GM19025 (cell line): Measurements from ENCODE around the gene KCNAB2.

Source experiments
- ATAC-seq: cut with Tn5 transposase; IDR thresholded peaks from one replicate; pipeline ENCODE4 v1.9.1; 2021; ENCODE audit warnings: mild to moderate bottlenecking, low read depth, moderate library complexity; ENCODE audit not compliant: unreplicated experiment

The KCNAB2 gene

GRCh38 chr1:6045561-6045960 is at the start of gene KCNAB2:
Gene KCNAB2 (plus strand): TSS chr1:6045888. CDS start chr1:6051537, 5,649 bp downstream.
- no peak for ATAC-seq

- ATAC-seq, result no peak
These were observed 48.9 kb upstream of the KCNAB2 start for GRCh38 chr1:5996641-5997270.

GRCh38 chr1:5997316-5997715 is 48.4 kb upstream of the KCNAB2 start:
- ATAC-seq, result no peak

DNA sequence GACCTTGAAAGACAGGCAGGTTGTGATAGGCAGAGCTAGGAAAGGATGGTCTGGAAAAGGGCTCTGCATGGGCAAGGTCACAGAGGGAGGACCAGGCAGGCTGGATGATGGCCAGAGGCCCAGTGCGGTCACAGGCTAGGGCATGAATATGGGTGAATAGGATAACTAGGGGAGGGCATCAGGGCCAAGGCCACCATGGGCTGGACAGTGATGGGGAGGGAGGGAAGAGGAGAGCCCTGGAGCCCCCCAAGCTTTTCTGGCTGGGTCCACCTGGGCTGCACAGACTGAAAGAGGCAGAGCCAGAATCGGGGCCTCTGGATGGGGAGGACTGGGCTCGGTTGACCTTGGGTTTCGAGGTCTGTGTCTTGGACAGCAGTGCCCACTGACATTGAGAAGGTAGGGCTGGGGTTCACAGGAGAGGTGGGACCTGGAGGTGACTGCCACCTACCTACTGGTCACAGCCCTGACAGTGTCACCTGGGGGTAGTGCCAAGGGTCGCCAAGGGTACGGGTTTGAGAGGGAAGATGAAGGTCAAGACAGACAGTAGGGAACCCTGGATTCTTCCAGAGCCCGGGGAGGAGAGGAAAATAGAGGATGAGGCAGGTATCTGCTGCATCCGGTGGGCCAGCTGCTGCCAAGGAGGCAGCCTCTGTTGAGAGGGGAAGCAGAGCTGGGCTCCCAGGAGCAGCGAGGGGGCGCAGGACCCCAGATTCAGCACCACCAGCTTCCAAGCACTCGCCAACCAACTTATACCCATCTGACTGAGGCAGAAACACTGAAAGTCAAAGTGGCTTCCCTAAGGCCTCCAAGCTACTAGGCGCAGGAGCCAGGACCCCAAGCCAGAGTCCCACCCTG is 47.4 kb upstream of the KCNAB2 start:
- no peak for ATAC-seq

DNA sequence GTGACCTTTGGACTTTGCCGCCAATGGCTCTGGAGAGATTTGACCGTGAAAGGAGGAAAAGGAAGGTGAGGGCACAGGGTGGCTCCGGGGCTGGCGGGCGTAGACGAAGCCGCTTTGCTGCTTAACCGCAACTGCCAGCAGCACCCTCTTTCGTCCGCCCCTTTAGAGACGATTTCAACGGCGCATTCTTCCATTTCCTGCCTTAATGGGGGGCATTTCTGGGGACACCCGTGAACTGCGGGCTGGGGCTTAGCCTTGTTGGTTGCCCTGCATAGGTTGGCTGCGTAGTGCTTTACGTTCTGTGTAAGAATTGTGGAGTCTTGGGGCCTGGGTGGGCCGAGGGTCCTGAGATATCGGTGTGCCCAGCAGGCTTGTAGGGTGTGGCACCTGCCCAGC is 46.8 kb upstream of the KCNAB2 start:
- no peak for ATAC-seq

DNA sequence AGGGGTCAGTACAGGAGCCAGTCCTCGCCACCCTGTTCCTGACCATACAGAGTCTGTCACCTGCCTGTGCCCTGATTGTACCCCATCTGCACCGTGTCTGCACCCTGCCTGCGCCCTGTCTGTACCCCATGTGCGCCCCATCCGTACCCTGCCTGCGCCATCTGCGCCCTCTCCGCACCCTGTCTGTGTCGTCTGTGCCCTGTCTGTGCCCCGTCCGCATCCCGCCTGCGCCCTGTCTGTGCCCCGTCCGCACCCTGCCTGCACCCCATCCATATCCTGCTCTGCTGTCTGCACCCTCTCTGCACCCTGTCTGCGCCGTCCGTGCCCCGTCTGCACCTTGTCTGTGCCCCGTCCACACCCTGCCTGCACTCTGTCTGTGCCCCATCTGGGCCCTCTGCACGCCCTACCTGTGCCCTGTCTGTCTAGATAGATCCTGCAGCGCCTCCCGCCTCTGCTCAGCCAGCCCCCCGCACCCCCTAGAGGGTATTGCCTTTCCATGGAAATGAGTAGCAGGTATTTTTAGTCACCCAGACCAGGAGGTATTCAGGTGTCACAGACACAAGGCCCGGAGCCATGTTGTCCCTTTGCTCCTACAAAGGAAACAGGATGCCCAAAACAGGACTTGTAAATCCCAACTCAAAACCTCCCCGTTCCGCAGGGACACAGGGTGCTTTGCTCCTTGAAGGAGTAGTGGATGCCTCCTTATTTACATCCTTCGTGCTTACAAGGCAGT is 45.8 kb upstream of the KCNAB2 start:
- no peak for ATAC-seq

GRCh38 chr1:6000444-6001288 is 45.0 kb upstream of the KCNAB2 start:
- ATAC-seq, result no peak

DNA sequence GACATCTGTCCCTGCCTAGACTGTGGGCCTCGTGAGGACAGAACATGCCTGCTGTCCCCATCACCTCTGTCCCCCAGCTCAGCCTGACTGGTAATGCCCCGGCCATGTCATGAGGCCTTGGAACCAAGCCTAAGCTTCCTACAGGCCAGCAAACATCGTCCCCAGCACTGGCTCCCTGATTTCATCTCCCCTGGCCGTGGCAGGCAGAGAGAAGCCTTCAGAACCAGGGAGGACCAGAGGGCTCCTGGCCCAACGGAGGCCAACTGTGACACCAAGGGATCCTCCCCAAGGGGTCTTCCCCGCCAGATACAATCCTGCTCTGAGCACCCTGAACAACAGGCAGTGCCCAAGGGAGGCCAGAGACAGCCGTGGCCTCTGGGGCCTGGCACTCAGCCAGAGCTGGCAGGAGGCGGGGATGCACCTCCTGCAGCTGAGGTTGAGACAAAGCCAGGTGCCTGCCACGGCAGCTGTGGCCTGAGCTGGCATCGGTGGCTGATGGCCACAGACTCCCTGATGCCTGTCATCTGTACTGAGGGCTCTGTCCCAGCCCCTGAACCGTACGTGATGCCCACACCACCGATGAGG is 43.6 kb upstream of the KCNAB2 start:
- no peak for ATAC-seq

DNA sequence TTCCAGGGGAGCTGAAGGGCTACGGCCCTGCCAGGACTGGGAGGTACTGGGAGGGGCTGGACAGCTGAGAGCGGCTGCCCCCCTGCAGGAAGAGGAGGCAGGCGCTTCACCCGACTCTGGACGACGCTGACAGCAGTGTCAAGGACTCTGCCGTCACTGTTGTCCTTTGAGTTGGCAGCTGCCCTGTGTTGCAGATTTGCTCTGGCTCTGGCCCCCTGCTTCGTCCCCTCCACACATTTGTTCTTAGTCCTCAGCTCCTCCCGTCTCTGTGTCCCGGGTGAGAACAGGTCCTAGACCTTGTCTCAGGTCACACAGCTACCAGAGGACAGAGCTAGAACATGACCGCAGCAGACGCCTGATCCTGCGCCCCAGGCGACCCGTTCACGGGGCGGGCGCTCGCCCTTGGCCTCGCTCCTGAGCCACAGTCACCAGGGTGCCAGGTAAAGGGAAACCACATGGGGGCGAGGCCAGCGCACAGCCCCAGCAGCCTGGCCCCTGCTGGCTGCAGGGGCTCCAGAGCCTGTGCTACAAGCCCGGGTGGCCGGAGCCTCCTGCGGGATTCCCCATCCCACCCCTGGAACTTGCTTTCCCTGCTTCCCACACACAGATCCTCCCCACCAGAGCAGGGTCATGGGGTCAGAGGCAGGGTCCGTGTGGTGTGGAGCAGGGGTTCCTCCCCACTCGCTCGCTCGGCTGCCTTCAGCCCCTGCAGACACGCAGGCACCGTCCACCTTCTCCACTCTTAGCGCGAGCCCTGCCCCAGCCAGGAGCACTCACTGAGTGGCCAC is 42.8 kb upstream of the KCNAB2 start:
- no peak for ATAC-seq

DNA sequence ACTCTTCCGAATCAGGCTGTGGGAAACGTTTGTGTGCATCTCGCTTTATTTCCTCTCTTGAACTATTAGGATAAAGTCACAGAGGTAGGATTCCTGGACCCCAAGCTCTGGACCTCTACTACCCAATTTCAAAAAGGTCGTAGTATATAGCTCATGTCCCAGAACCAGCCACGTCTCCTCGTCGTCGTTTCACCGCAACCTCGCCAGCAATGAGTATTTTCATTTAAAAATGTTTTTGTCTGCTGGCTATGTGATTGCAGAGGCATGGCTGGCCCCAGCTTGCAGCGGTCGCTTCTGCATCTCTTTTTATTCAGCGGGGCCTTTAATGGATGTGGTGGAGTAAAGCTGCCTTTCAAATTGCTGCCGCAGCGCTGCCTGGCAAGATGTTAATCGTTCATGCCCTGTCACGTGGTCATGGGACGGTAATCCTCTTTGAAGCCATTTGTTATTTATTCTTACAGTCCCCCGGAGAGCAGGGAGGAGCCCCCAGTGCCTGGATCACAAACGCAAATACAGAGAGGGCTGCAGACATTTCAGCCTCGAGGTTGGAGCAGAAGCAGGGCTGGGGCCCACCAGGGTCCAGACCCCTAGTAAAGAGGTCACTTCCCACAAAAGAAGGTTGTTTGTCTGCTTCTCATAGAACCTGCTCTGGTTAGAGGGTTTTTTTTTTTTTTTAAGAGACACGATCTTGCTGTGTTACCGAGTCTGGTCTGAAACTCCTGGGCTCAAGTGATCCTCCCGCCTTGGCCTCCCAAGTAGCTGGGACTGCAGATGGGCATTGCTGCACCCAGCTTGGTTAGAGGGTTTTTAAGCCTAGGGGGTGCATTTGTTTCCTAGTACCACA is 41.9 kb upstream of the KCNAB2 start:
- ATAC-seq, result no peak

DNA sequence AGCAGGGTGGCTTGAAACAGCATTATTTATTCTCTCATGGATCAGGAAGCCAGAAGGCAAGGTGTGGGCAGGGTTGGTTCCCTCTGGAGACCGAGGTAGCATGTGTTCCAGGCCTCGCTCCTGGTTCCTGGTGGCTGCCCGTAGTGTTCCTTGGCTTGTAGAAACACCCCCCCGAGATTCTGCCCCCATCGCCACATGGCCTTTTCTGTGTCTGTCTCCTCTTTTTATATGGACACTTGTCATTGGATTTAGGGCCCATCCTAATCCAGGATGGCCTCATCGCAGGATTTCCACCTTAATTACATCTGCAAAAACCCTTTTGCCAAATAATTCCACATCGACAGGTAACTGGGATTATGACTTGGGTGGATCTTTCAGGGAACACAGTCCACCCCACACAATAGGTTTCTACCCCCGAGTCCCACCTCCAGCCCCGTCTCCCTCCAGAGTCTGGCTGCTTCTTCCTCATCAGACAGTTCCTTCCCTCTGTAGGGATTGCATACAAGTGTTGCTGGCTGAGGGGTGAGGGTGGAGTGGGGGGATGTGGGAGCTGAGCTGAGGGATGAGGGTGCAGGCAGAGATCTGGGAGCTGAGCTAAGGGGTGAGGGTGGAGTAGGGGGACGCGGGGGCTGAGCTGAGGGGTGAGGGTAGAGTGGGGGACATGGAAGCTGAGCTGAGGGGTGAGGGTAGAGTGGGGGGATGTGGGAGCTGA is 41.1 kb upstream of the KCNAB2 start:
- no peak for ATAC-seq

DNA sequence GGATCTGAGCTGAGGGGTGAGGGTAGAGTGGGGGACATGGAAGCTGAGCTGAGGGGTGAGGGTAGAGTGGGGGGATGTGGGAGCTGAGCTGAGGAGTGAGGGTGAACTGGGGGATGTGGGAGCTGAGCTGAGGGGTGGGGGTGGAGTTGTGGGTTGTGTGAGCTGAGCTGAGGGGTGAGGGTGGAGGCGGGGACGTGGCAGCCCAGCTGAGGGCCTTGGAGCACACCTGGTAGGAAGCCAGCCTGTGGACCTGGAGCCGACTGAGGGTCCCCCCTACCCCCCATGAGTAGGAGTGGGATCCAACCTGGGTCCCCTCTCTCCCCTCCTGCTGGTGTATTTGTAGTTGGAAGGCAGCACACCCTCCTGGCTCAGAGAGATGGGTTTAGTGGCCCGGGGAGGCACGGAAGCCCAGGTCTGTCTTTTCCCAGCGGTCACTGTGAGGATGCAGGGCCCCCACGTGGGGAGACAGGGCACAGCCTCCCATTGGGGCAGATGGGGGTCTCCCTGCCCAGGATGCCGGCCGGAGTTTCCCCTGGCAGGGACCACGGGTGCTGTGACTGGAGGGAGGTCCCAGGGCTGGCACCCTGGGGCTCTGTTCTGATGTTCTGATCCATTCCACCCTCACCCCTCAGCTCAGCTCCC is 40.3 kb upstream of the KCNAB2 start:
- ATAC-seq, result no peak

DNA sequence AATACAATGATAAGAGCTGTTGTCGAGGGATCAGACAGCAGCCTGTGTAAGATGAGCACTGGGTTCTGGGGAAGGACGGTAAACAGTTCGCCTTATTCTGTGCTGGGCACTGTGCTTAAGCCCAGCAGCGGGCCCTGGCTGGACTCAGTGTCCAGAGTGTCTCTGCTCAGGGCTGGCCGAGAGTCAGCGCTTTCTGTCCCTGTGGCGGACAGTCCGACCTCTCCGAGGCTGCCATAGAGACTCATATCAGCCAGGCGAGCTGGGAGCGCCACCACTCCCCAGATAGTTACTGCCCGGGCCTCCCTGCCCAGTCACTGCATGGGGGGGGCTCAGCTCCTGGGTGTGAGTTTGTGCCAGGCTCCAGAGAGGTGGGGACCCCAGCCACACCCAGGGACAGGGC is 38.8 kb upstream of the KCNAB2 start:
- no peak for ATAC-seq

- no peak for ATAC-seq
These were observed 38.2 kb upstream of the KCNAB2 start for GRCh38 chr1:6007318-6008083.

DNA sequence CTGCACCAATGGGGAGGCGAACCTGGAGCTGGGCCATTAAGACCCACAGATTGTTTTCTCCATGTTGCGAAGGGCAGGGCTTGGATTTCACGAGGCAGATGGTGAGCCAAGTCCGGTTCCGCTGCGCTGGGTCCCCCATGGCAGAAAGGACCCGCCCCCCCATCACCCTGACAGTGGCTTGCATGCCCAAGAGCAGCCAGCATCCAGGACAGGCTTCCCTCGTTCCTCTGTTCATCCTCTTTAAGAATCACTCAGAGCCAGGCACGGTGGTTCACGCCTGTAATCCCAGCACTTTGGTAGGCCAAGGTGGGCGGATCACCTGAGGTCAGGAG is 37.6 kb upstream of the KCNAB2 start:
- no peak for ATAC-seq

DNA sequence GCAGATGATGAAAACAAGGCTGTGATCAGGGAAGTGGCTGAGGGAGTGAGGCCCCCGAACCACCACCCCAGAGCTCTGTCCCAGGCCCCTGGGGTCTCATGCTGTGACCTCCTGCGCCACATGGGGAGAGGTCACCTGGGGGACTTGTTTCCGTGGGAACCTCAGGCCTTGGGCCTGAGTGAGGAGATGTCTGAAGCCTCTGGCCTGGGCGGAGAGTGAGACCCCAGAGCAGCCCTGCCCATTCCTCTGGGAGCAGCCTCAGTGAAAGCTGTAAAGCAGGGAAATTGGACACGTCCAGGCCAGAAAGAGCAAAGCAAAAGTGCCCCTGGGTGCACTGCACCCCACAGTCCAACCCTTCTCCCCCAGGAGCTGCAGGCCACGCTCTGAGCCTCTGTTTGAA is 37.0 kb upstream of the KCNAB2 start:
- ATAC-seq, result no peak
